Activated naive CD4-positive, alpha-beta T cell treated with anti-CD3 and anti-CD28 coated beads, Interleukin-2, amount 50 U/mL, for 16 hours (primary cell): ENCODE measurements around the gene FUCA1.
"Not testable (repeated sequence)": the region's sequence is repeated elsewhere in the genome, so short reads cannot be mapped to it uniquely, and the experiment has no call there.

Experiments used
- DNase-seq: peaks from one replicate; pipeline ENCODE4 v3.0.0-alpha.2; 2020

Gene FUCA1

GRCh38 chr1:23834156-23834555 is 33.9 kb downstream of the FUCA1 start:
- not testable (repeated sequence) for DNase-seq

DNA sequence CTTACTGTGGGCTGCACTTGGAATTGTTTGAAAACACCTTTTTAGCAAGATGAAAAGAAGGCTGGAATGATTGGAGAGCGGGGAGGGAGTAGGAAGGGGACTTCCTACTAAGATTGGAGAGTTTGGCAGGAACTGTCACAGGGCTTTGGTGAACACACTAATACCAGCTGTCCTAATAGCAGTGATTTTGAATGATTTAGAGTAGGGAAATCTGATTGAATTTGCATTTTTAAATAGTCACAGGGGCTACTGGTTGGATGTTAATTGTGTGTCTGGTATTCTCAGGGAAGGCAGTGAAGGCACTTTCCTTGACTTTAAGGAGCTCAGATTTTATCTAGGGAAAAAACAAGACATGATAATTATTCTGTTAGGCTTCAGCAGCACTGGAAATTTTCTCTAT is 40.4 kb downstream of the FUCA1 start:
- no peak for DNase-seq

DNA sequence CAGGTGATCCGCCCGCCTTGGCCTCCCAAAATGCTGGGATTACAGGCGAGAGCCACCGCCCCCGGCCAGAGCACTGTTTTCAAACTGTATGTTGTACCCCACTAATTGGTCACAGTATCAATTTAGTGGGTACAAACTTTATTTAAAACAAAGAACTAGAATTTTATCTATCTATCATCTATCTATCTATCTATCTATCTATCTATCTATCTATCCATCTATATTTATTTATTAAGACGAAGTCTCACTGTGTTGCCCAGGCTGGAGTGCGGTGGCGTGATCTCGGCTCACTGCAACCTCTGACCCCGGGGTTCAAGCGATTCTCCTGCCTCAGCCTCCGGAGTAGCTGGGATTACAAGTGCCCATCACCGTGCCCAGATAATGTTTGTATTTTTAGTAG is 41.5 kb downstream of the FUCA1 start:
- not testable (repeated sequence) for DNase-seq

GRCh38 chr1:23825762-23826522 is 42.1 kb downstream of the FUCA1 start:
- DNase-seq, result no peak

DNA sequence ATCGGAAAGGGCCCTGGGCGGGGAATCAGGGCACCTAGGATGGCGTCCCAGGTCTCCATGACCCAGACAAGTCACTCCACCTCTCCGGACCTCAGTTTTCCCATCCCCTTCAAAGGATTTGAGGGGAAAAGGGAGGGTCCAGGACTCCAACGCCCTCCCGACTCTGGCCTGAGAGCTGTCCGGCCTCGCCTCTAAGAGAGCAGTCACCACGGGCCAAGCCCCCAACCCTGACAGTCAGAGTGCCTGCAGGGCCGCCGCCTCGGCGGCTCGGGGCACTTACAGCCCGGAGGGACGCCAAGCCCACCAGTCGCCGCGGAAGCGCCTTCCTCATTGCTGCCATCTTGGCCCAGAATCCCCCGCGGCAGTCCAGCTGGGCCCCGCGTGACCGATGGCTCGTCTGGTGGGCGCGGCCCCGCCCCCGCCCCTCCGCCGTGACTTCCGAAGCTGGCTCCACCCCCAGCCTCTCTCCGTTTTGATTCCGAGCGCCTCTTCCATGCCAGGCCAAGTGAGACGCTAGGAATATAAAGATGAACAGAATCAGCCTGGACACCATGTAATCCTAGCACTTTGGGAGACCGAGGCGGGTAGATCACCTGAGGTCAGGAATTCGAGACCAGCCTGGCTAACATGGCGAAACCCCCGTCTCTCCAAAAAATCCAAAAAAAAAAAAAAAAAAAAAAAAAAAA is 42.9 kb downstream of the FUCA1 start, which contains the start of gene HMGCL:
Gene HMGCL (minus strand): TSS at position 354 of the 686 bp plus-strand sequence. CDS start 14 bp downstream, at position 340.
- DNase-seq, result peak; percentile 90

- DNase-seq, result no peak
Measured at GRCh38 chr1:23824711-23825075, 43.4 kb downstream of the FUCA1 start.

DNA sequence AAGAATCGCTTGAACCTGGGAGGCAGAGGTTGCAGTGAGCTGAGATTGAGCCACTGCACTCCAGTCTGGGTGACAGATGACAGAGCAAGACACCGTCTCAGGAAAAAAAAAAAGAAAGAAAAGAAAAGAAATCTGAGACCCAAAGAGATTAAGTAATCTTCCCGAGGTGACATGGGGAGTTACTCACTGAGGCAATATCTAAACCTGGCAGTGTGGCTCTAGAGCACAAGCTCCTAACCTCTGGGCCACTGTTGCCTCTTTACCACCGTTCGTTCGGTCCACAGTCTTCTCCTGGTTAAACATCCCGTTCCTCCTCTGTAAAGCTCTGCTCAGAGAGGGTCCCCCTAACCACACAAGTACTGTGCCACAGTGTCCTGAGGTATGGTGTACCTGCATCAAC is 44.3 kb downstream of the FUCA1 start:
- no peak for DNase-seq

GRCh38 chr1:23817633-23818032 is 50.5 kb downstream of the FUCA1 start:
- no peak for DNase-seq

DNA sequence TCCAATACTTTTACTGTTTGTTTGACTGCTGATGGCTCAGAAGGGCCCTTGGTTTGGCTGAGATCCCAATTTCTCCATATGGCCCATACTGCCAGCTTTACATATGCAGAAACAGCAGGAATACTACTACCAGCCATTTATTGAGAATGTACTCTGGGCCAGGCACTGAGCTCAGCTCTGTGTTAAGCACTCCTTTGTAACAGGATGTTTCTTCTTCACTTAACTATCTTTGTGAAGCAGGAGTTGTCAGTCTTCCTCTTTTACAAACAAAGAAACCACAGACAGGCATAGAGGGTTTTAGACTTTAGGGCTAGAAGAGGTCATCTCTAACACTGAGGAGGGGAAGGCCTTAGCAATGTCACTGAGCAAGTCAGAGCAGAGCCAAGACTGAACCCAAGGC is 51.2 kb downstream of the FUCA1 start:
- no peak for DNase-seq

DNA sequence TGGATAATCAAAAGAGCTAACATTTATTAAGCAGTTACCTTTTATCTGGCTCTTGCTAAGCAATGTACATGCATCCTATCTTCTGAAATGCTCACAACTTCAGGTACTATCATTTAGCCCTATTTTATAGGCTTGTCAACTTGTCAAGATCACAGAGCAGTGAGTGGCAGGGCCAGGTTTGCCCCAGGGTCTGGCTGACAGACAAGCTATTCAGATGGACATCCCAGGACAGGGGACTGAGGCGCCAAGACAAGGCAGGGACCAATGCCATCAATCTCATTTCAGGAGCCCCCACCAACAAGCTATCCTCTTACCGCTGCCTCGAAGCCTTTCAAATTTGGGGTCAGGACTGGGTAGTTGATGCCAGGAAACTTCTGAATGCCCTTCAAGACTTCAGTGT is 51.7 kb downstream of the FUCA1 start:
- DNase-seq, result no peak

DNA sequence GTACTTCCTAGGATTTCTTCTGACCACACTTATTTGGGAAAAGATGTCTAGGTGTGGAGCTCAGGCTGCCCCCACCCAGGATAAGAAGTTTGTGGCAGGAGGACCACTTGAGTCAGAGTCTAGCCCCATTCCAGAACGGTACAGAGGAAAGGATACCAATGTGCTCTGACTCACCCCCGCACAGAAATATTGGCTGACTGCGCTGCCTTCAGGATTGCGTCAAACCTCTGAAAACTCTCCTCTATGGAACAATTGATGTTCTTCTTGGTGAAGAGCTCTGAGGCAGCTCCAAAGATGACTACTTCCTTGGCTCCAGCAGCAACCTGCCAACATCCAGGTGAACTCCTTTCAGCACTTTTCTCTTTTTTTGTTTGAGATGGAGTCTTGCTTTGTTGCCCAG is 54.1 kb downstream of the FUCA1 start:
- no peak for DNase-seq

GRCh38 chr1:23810818-23811540 is 57.1 kb downstream of the FUCA1 start:
- DNase-seq, result peak; percentile 59

DNA sequence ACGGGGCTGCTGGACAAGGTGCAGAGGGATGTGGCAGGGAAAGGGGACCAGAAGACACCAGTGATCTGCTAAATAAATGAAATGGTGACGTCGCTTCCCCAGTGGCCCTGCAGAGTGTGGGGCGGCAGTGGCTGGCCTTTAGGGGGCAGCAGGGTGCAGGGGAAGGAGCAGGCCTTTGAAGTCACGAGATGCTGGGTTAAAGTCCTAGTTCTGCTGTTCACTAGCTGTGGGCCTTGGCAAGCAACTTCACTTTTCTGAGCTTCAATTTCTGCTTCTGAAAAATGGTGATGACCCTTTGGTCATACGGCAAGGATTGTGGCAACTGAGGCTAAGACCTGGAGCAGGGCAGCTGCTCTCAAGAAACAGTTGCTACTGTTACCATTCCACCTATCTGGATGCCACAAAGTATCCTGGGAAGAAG is 58.3 kb downstream of the FUCA1 start:
- peak; percentile 84 for DNase-seq

DNA sequence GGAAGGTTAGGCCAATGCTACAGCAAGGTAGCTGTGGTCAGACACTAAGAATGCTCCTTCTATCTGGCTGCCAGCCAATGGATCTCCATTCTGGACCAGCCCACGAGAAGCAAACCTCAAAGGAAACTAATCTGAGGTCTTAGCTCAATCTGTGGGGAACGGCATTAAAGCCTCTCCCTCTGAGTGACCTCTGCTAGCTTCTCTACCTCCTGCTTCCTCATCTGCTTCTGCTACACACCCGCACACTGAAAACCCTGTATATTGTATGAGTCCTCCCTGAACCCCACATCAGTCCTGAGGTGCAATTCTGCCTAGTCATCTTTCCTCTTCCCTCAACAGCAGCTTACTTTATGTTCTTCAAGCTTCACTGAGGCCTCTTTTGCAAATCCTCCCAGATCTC is 60.6 kb downstream of the FUCA1 start:
- no peak for DNase-seq

GRCh38 chr1:23806280-23806679 is 61.8 kb downstream of the FUCA1 start:
- DNase-seq, result no peak

DNA sequence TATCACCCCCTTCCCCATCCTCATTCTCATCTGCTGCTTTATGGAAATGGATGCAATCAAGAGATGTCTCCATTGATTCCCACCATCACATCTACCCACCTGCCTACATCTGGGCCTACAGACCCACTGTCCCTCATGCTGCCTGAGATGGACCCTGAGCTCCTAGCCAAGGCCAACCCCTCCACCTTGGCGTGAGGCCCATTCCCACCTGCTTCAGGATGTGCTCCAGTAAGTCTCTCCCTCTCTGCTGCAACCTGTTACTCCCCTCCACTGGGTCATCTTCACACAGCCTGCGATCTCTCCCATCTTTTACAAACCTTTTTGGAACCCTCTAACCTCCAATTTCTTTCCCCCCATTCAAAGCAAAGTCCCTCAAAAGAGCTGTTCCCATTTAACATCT is 63.1 kb downstream of the FUCA1 start:
- no peak for DNase-seq

DNA sequence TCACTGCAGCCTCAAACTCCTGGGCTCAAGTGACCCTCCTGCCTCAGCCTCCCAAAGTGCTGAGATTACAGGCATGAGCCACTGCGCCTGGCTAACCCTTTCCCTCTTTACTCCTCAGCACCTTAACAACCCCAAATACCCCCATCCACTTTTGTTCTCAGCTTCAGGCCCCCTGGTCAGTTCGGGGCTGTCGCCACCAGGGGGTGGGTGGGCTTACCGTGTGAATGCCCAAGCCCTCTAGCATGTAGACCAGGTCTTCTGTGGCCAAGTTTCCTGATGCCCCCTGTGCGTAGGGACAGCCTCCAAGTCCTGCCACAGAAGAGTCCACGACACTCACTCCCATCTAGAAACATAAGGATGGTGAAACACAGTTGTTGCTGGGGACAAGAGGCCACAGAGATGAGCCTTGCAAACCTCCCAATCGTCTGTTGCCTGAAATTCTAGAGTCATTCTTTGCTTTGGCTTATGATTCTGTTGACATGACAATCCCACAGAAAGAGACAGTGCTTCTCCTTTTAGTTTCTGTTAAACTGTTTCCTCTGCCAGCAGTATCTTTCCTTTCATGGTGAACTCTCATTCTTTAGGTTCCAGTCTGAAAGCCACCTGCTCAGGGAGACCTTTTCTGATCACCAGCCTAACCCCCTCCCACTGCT is 63.8 kb downstream of the FUCA1 start:
- DNase-seq, result no peak

DNA sequence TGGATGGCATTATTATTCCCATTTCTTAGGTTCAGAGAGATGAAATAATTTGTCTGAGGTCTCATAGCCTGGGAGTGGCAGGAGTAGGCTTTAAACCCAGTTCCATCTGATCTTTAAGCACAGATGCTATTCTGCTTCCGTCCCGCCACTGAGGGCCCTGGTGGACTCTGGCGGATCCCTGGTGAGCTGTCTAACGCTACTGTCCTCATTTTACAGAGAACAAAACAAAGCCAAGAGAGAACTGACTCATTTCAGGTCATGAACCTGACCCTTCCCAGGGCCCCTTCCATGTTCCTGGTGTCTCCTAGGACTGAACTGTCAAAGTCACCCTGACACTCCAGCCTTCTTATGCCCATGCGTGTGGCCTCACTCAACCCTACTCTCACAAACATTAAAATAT is 64.4 kb downstream of the FUCA1 start:
- DNase-seq, result no peak

GRCh38 chr1:23802809-23803342 is 65.2 kb downstream of the FUCA1 start:
- DNase-seq, result not testable (repeated sequence)

GRCh38 chr1:23801876-23802275 is 66.2 kb downstream of the FUCA1 start:
- DNase-seq, result no peak

- no peak for DNase-seq
Measured at GRCh38 chr1:23801338-23801748, 66.7 kb downstream of the FUCA1 start.

- DNase-seq, result peak; percentile 97
Measured at GRCh38 chr1:23800400-23801337, 67.4 kb downstream of the FUCA1 start, which contains the start of gene GALE. TSS of gene GALE (minus strand) at chr1:23800754. CDS start at chr1:23799007, 1,747 bp downstream.
